Right lobe of liver (tissue), 6 donors: ENCODE measurements around the gene PRADC1. TPM values are rescaled to one million over a fixed set of nuclear protein-coding genes. Genes with fewer than 3 reads are reported as not detected.
A peak's percentile ranks its signal among the peaks of the same experiment; 100 is the strongest.

Experiments
- ATAC-seq, 4 donors: fragments of 200-7000 bp; cut with Tn5 transposase; one replicate each; pipeline ENCODE4 v1.9.1; 2020; ENCODE audit warnings: mild to moderate bottlenecking in 4 of 4, moderate library complexity in 4 of 4
- DNase-seq, 3 donors: peaks; one replicate each; pipeline ENCODE4 v3.0.0-alpha.2; 2020
- H3K27ac ChIP-seq, 3 donors: fragments of 200-600 bp; one replicate each; pipeline ENCODE4 v1.8.0; 2022
- H3K27me3 ChIP-seq, 2 donors: fragments of 200-600 bp; one replicate each; pipeline ENCODE4 v1.8.0; 2022
- H3K36me3 ChIP-seq, 4 donors: fragments of 200-600 bp; sonication (generic) in 1 of 4; one replicate each; pipeline versions ENCODE4 v1.5.1 to v1.8.0; 2017 to 2022; ENCODE audit warnings: control low read depth in 1 of 4
- H3K4me1 ChIP-seq, 4 donors: fragments of 200-600 bp; sonication (generic) in 1 of 4; one replicate each; pipeline versions ENCODE4 v1.5.1 to v1.8.0; 2017 to 2022; ENCODE audit warnings: control low read depth in 1 of 4
- H3K4me3 ChIP-seq, 3 donors: fragments of 200-600 bp; one replicate each; pipeline ENCODE4 v1.8.0; 2022
- H3K9me3 ChIP-seq, 4 donors: fragments of 200-600 bp; sonication (generic) in 1 of 4; one replicate each; pipeline versions ENCODE4 v1.5.1 to v1.8.0; 2017 to 2022; ENCODE audit warnings: control low read depth in 1 of 4
- POLR2A ChIP-seq: fragments of 450-650 bp; IDR thresholded peaks from one replicate; pipeline ENCODE4 v1.6.1; 2017; ENCODE audit warnings: antibody characterized with exemption, mild to moderate bottlenecking
- WGBS: methylation state at CpG from one replicate; pipeline ENCODE4 v1.1.6; 2018; ENCODE audit warnings: low coverage, low lambda C conversion rate; ENCODE audit not compliant: insufficient coverage; ENCODE audit errors: missing lambda C conversion rate; 5-methylcytosine and 5-hydroxymethylcytosine counted together
- intact Hi-C, 2 donors: fragments of 100-400 bp; cut with DNase I; formaldehyde crosslinking; loops; one replicate each; pipeline versions ENCODE4 v1.11.2 to v1.14.1; 2022
- total RNA-seq, 6 experiments: library from RNA; depleted of rRNA in 2 of 6; stranded (reverse); fragments of >200 nt in 2 of 6; fragmentation: NEBNext Ultra II Directional in 3 of 6; extraction: Animal tissue kit (Norgen Biotek cat#: 25700) in 3 of 6; gene quantifications; one replicate each; pipeline versions ENCODE4 v1.1.0 to v1.2.4, GENCODE V29; 2016 to 2023
- TF ChIP-seq, protein P1 (sequence below), 4 donors: fragments of 200-600 bp in 3 of 4; fragments of 450-650 bp in 1 of 4; IDR thresholded peaks; one replicate each; pipeline versions ENCODE4 v1.5.1 to v1.8.0; 2016 to 2022; ENCODE audit warnings: antibody characterized with exemption in 4 of 4, mild to moderate bottlenecking in 2 of 4
- donor health status: DM: no; HTN: yes; CAD: no.
- donor health status: DM: no; HTN: no; CAD: no.
- donor health status: DM: no; HTN: no; CAD: no.
- donor health status: DM: no; HTN: yes; CAD: no.
- donor health status: DM: no; HTN: yes; CAD: no.

Gene PRADC1
- total RNA-seq, 6 experiments from 2014 or later: 17.8 to 26.1 (median 22.5) TPM

DNA sequence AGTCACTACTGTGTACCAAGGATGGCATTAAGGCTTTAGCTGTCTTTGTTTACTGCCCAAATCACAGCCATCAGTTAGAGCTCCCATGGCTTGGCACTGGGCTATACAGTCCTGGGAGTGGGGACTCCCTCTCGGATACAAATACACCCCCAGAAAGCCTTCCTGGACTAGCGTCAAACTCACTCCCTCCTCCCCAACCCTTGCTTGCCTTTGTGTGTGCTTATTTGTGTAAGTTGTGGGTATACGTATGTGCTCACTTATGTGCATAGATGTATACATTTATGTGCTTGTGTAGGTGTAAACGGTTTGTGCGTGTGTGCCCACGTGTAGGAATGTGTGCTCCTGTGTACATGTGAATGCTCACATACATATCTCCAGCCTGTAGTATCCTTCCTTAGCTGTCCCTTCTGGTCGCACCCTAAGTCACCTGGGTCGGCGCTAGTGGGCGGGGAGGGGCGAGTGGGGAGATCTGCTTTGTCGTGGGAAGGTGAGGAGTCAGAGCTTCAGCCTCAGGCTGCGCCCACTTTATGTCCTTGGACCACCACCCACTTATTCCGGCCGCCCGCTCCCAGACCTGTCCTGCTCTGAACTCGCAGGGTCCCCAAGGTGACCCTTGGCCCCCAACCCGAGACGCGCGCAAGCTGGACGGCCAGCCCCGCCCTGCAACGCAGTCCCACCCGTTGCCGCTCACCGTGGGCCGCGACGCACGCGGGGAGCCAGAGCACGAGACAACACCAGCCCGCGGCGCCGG lies 461 bp downstream of the PRADC1 start:
- 5% methylated on average over 12 of the region's 37 CpGs for WGBS

GRCh38 chr2:73228631-73229030 lies 4.4 kb downstream of the PRADC1 start:
- intact Hi-C loops: no loop called here
- 64% methylated on average over 6 of the region's 14 CpGs for WGBS
- Histone ChIP-seq H3K4me3 (no peak overlapping the region), H3K9me3 (no peaks in the 10 kb centered on the region), H3K36me3 (peaks cover 0 to 12% (median 2%) of the 10 kb centered on the region in 4 donors), H3K27me3 (no peaks in the 10 kb centered on the region), H3K4me1 (peaks cover 0 to 5% (median 0%) of the 10 kb centered on the region in 4 donors), H3K27ac (no peak overlapping the region)
- ATAC-seq (no peak), DNase-seq (no peak)
- TF ChIP-seq, protein P1, sequence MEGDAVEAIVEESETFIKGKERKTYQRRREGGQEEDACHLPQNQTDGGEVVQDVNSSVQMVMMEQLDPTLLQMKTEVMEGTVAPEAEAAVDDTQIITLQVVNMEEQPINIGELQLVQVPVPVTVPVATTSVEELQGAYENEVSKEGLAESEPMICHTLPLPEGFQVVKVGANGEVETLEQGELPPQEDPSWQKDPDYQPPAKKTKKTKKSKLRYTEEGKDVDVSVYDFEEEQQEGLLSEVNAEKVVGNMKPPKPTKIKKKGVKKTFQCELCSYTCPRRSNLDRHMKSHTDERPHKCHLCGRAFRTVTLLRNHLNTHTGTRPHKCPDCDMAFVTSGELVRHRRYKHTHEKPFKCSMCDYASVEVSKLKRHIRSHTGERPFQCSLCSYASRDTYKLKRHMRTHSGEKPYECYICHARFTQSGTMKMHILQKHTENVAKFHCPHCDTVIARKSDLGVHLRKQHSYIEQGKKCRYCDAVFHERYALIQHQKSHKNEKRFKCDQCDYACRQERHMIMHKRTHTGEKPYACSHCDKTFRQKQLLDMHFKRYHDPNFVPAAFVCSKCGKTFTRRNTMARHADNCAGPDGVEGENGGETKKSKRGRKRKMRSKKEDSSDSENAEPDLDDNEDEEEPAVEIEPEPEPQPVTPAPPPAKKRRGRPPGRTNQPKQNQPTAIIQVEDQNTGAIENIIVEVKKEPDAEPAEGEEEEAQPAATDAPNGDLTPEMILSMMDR (IDR thresholded peaks at IDR 0.05): no peak
- no peak for TF ChIP-seq POLR2A

More for the DNA sequence above, 461 bp downstream of the PRADC1 start:
- Histone ChIP-seq H3K27ac (peak overlapping the region in 2 of 3 donors; percentile 17 to 48), H3K4me1 (peaks cover 0 to 17% (median 3%) of the 10 kb centered on the region in 4 donors), H3K36me3 (peaks cover 0 to 12% (median 0%) of the 10 kb centered on the region in 4 donors), H3K27me3 (no peaks in the 10 kb centered on the region), H3K4me3 (peak overlapping the region; percentile 83 to 94 (median 90)), H3K9me3 (no peaks in the 10 kb centered on the region)
- TF ChIP-seq, protein P1 (IDR thresholded peaks at IDR 0.05): no peak
- no peak for TF ChIP-seq POLR2A
- intact Hi-C loops: no loop called here
- no peak for ATAC-seq
- peak in 1 of 3 donors; percentile 58 for DNase-seq

DNA sequence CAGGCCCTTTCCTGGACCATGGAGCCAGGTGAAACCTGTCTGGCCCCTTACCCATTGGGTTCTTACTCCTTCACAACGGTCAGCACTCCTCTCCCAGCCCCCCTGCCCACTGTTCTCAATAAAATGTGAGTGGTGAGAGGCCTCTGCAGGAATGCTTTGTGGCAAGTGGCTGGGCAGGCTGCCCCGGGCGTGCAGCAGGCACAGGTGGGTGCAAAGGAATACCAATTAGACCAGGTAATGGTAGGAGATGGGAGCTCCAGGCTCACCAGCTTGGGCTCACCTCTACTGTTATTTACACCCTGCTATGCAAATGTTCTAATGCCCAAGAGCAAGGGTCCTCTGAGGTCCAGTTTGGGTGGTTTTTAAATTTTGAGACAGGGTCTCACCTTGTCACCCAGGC lies 6.0 kb downstream of the PRADC1 start:
- ATAC-seq: no peak
- Histone ChIP-seq H3K9me3 (no peaks in the 10 kb centered on the region), H3K4me3 (no peak overlapping the region), H3K4me1 (no peaks in the 10 kb centered on the region), H3K36me3 (peaks cover 0 to 15% (median 7%) of the 10 kb centered on the region in 4 donors), H3K27me3 (no peaks in the 10 kb centered on the region), H3K27ac (no peak overlapping the region)
- 100% methylated on average over 1 of the region's 3 CpGs for whole genome bisulfite sequencing
- TF ChIP-seq, protein P1 (IDR thresholded peaks at IDR 0.05): no peak
- no peak for TF ChIP-seq POLR2A
- DNase-seq: no peak
- intact Hi-C loops: no loop called here

GRCh38 chr2:73225513-73226360 lies 7.3 kb downstream of the PRADC1 start:
- 52% methylated on average over 4 of the region's 9 CpGs for WGBS
- DNase-seq: peak in 1 of 3 donors; percentile 47
- peaks cover 0 to 28% (median 13%) of the 10 kb centered on the region in 4 donors for H3K36me3 ChIP-seq
- no peak overlapping the region for H3K4me3 ChIP-seq
- H3K9me3 ChIP-seq: no peaks in the 10 kb centered on the region
- peak; percentile 37 to 60 (median 44) for ATAC-seq
- no peak overlapping the region for H3K27ac ChIP-seq
- H3K4me1 ChIP-seq: no peaks in the 10 kb centered on the region
- no peak for TF ChIP-seq POLR2A
- TF ChIP-seq, protein P1 (IDR thresholded peaks at IDR 0.05): no peak
- intact Hi-C loops: no loop called here
- H3K27me3 ChIP-seq: no peaks in the 10 kb centered on the region
